SK-N-SH treated with all-trans-retinoic acid at 6 μM for 48 hours (cell line): ENCODE data around the gene FAM20C.

Experiments
- ATAC-seq: fragments of 200-7000 bp; cut with Tn5 transposase; 3 replicates; pipeline ENCODE4 v1.9.1; 2020; ENCODE audit warnings: mild to moderate bottlenecking, moderate library complexity
- ARNTL ChIP-seq: fragments of 450-650 bp; formaldehyde crosslinking; IDR thresholded peaks from 2 replicates; pipeline ENCODE4 v1.5.0; 2020; ENCODE audit warnings: low read depth, mild to moderate bottlenecking, moderate library complexity, borderline replicate concordance
- CREB5 ChIP-seq: fragments of 250-450 bp; sonication (Bioruptor Pico); IDR thresholded peaks from 2 replicates; pipeline ENCODE4 v1.5.1; 2020; ENCODE audit warnings: low read depth, mild to moderate bottlenecking, moderate library complexity
- ESRRG ChIP-seq: fragments of 250-450 bp; sonication (Bioruptor Pico); IDR thresholded peaks from 2 replicates; pipeline ENCODE4 v1.6.1; 2021; ENCODE audit warnings: mild to moderate bottlenecking
- GLIS3 ChIP-seq: fragments of 250-450 bp; sonication (Bioruptor Pico); IDR thresholded peaks from 2 replicates; pipeline ENCODE4 v1.5.0; 2020; ENCODE audit warnings: mild to moderate bottlenecking, moderate library complexity
- ISL1 ChIP-seq: fragments of 250-450 bp; sonication (Bioruptor Pico); IDR thresholded peaks from 2 replicates; pipeline ENCODE4 v2.1.2; 2022; ENCODE audit warnings: mild to moderate bottlenecking, moderate library complexity
- OSR1 ChIP-seq: fragments of 250-450 bp; sonication (Bioruptor Pico); IDR thresholded peaks from 2 replicates; pipeline ENCODE4 v1.8.0; 2022; ENCODE audit warnings: moderate library complexity, mild to moderate bottlenecking, inconsistent platforms
- PPARA ChIP-seq: fragments of 250-450 bp; sonication (Bioruptor Pico); IDR thresholded peaks from 2 replicates; pipeline ENCODE4 v1.5.0; 2020; ENCODE audit warnings: mild to moderate bottlenecking, borderline replicate concordance
- RARB ChIP-seq: fragments of 250-450 bp; sonication (Bioruptor Pico); IDR thresholded peaks from 2 replicates; pipeline ENCODE4 v1.8.0; 2021; ENCODE audit warnings: mild to moderate bottlenecking, moderate library complexity
- SNAI2 ChIP-seq: fragments of 250-450 bp; sonication (Bioruptor Pico); IDR thresholded peaks from 2 replicates; pipeline ENCODE4 v1.5.0; 2020; ENCODE audit warnings: mild to moderate bottlenecking, moderate library complexity
- TCF4 ChIP-seq: fragments of 250-450 bp; sonication (Bioruptor Pico); IDR thresholded peaks from 2 replicates; pipeline ENCODE4 v1.8.0; 2021; ENCODE audit warnings: mild to moderate bottlenecking, moderate library complexity, borderline replicate concordance
- ZC3H10 ChIP-seq: fragments of 250-450 bp; sonication (Bioruptor Pico); IDR thresholded peaks from 2 replicates; pipeline ENCODE4 v1.5.1; 2021; ENCODE audit warnings: mild to moderate bottlenecking, moderate library complexity
- ZFP3 ChIP-seq: fragments of 250-450 bp; sonication (Bioruptor Pico); IDR thresholded peaks from 2 replicates; pipeline ENCODE4 v1.5.0; 2020; ENCODE audit warnings: mild to moderate bottlenecking, moderate library complexity
- ZFP30 ChIP-seq: fragments of 450-650 bp; formaldehyde crosslinking; IDR thresholded peaks from 2 replicates; pipeline ENCODE4 v1.5.0; 2022; ENCODE audit warnings: mild to moderate bottlenecking, moderate library complexity
- ZNF565 ChIP-seq: fragments of 450-650 bp; formaldehyde crosslinking; conservative IDR thresholded peaks from 2 replicates; pipeline ENCODE4 v1.5.0; 2020; ENCODE audit warnings: low read depth, mild to moderate bottlenecking, moderate library complexity
- ZNF70 ChIP-seq: fragments of 450-650 bp; formaldehyde crosslinking; IDR thresholded peaks from 2 replicates; pipeline ENCODE4 v1.5.0; 2020; ENCODE audit warnings: mild to moderate bottlenecking, moderate library complexity
- ZNF8 ChIP-seq: fragments of 450-650 bp; formaldehyde crosslinking; IDR thresholded peaks from 2 replicates; pipeline ENCODE4 v1.5.0; 2020; ENCODE audit warnings: mild to moderate bottlenecking, moderate library complexity
- TF ChIP-seq, protein P1 (sequence below): fragments of 250-450 bp; sonication (Bioruptor Pico); IDR thresholded peaks from 2 replicates; pipeline ENCODE4 v1.5.1; 2021; ENCODE audit warnings: mild to moderate bottlenecking, moderate library complexity
- TF ChIP-seq, protein P2 (sequence below): fragments of 250-450 bp; sonication (Bioruptor Pico); IDR thresholded peaks from 2 replicates; pipeline ENCODE4 v1.5.0; 2020; ENCODE audit warnings: mild to moderate bottlenecking, moderate library complexity

Gene FAM20C

GRCh38 chr7:157008-157310 lies 35.4 kb upstream of the FAM20C start:
- no peak for TF ChIP-seq ZFP3 (CRISPR knock-in tag)
- TF ChIP-seq, protein P1, sequence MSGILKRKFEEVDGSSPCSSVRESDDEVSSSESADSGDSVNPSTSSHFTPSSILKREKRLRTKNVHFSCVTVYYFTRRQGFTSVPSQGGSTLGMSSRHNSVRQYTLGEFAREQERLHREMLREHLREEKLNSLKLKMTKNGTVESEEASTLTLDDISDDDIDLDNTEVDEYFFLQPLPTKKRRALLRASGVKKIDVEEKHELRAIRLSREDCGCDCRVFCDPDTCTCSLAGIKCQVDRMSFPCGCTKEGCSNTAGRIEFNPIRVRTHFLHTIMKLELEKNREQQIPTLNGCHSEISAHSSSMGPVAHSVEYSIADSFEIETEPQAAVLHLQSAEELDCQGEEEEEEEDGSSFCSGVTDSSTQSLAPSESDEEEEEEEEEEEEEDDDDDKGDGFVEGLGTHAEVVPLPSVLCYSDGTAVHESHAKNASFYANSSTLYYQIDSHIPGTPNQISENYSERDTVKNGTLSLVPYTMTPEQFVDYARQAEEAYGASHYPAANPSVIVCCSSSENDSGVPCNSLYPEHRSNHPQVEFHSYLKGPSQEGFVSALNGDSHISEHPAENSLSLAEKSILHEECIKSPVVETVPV (CRISPR knock-in tag), result no peak
- no peak for TF ChIP-seq GLIS3
- no peak for TF ChIP-seq PPARA (CRISPR knock-in tag)
- TF ChIP-seq ZNF565 (CRISPR knock-in tag), result no peak
- TF ChIP-seq ISL1, result no peak
- no peak for TF ChIP-seq ZFP30 (CRISPR knock-in tag)
- TF ChIP-seq TCF4 (CRISPR knock-in tag), result no peak
- no peak for TF ChIP-seq ARNTL (CRISPR knock-in tag)
- TF ChIP-seq, all 23 proteins: peak for 0
- ATAC-seq, result no peak

- TF ChIP-seq, protein P1 (CRISPR knock-in tag), result no peak
- TF ChIP-seq OSR1 (CRISPR knock-in tag) (no peak), ZC3H10 (CRISPR knock-in tag) (no peak), TCF4 (CRISPR knock-in tag) (no peak), PPARA (CRISPR knock-in tag) (no peak), CREB5 (CRISPR knock-in tag) (no peak), ESRRG (CRISPR knock-in tag) (no peak)
- TF ChIP-seq, protein P2, sequence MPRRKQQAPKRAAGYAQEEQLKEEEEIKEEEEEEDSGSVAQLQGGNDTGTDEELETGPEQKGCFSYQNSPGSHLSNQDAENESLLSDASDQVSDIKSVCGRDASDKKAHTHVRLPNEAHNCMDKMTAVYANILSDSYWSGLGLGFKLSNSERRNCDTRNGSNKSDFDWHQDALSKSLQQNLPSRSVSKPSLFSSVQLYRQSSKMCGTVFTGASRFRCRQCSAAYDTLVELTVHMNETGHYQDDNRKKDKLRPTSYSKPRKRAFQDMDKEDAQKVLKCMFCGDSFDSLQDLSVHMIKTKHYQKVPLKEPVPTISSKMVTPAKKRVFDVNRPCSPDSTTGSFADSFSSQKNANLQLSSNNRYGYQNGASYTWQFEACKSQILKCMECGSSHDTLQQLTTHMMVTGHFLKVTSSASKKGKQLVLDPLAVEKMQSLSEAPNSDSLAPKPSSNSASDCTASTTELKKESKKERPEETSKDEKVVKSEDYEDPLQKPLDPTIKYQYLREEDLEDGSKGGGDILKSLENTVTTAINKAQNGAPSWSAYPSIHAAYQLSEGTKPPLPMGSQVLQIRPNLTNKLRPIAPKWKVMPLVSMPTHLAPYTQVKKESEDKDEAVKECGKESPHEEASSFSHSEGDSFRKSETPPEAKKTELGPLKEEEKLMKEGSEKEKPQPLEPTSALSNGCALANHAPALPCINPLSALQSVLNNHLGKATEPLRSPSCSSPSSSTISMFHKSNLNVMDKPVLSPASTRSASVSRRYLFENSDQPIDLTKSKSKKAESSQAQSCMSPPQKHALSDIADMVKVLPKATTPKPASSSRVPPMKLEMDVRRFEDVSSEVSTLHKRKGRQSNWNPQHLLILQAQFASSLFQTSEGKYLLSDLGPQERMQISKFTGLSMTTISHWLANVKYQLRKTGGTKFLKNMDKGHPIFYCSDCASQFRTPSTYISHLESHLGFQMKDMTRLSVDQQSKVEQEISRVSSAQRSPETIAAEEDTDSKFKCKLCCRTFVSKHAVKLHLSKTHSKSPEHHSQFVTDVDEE (CRISPR knock-in tag), result no peak
- ATAC-seq, result no peak
Measured at GRCh38 chr7:157771-158625, 34.4 kb upstream of the FAM20C start.

GRCh38 chr7:158771-159170 lies 33.6 kb upstream of the FAM20C start:
- no peak for TF ChIP-seq SNAI2 (CRISPR knock-in tag)
- TF ChIP-seq ZNF70 (CRISPR knock-in tag), result no peak
- TF ChIP-seq TCF4 (CRISPR knock-in tag), result no peak
- TF ChIP-seq, protein P2 (CRISPR knock-in tag), result no peak
- TF ChIP-seq ZNF8 (CRISPR knock-in tag), result no peak
- no peak for TF ChIP-seq ZC3H10 (CRISPR knock-in tag)
- TF ChIP-seq RARB, result no peak
- no peak for ATAC-seq
